Bronchial epithelial cell (primary cell): ENCODE results near the gene HDAC9. TPM values are rescaled to one million over a fixed set of nuclear protein-coding genes. Genes with fewer than 3 reads are reported as not detected.
A peak's percentile ranks its signal among the peaks of the same experiment; 100 is the strongest.

Experiments used
- DNase-seq: peaks from one replicate; pipeline ENCODE4 v3.0.0-alpha.2; 2010; ENCODE audit warnings: low read depth
- FAIRE-seq: peaks from 2 replicates; lab custom pipeline; 2011; peaks lifted over from hg19 to GRCh38; lab: Jason Lieb, UNC
- H3K27me3 ChIP-seq: 2 replicates; pipeline ENCODE4 v1.5.1; 2011; ENCODE audit warnings: low read length; ENCODE audit not compliant: control insufficient read depth, insufficient read depth
- H3K36me3 ChIP-seq: 2 replicates; pipeline ENCODE4 v1.5.1; 2011; ENCODE audit warnings: low read length; ENCODE audit not compliant: control insufficient read depth, insufficient read depth
- H3K4me3 ChIP-seq: 2 replicates; pipeline ENCODE4 v1.5.1; 2011; ENCODE audit warnings: mild to moderate bottlenecking, low read depth, low read length, control low read depth
- total RNA-seq: library from RNA; depleted of rRNA; stranded (reverse); fragments of >200 nt; gene quantifications from 2 replicates; pipeline ENCODE4 v1.2.1, GENCODE V29; 2014
- TF ChIP-seq, protein P1 (sequence below): IDR thresholded peaks from 2 replicates; pipeline ENCODE4 v1.5.1; 2011; ENCODE audit warnings: mild to moderate bottlenecking, moderate library complexity, low read length, control low read depth, inconsistent platforms; ENCODE audit not compliant: insufficient read depth, severe bottlenecking

Gene HDAC9
- total RNA-seq, 1 donor from 2014 or later, result 12.1 TPM

DNA sequence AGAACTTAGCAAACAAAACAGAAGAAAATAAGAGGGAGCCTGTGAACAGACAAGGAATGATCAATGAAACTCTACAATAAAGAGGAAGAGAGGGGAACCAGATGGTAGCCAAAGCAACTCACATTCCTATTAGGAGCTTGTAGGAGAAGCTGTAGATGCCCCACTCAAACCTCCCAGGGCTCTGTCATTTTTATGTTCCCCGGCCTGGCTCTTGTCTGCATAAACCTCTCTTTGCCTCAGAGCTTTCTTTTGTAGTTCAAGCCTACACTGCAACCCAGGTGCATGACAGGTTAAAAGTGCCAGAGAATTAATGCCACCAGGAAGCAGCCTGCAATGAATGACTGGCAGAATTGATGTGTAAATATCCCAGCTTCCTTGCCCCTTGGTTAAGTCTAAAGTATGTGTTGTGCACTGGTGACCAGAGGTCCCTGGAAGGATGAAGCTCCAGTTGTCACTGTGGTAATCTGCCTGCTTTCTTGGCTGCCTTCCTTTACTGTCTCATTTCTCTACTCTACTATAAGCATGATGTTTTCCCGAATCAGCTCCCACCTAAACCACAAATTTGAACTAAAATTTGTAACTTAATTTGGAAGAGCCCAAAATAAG is 40.4 kb downstream of the HDAC9 start:
- TF ChIP-seq, protein P1, sequence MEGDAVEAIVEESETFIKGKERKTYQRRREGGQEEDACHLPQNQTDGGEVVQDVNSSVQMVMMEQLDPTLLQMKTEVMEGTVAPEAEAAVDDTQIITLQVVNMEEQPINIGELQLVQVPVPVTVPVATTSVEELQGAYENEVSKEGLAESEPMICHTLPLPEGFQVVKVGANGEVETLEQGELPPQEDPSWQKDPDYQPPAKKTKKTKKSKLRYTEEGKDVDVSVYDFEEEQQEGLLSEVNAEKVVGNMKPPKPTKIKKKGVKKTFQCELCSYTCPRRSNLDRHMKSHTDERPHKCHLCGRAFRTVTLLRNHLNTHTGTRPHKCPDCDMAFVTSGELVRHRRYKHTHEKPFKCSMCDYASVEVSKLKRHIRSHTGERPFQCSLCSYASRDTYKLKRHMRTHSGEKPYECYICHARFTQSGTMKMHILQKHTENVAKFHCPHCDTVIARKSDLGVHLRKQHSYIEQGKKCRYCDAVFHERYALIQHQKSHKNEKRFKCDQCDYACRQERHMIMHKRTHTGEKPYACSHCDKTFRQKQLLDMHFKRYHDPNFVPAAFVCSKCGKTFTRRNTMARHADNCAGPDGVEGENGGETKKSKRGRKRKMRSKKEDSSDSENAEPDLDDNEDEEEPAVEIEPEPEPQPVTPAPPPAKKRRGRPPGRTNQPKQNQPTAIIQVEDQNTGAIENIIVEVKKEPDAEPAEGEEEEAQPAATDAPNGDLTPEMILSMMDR, result no peak
- FAIRE-seq, result no peak
- no peak for DNase-seq
- Histone ChIP-seq H3K36me3 (no peaks in the 10 kb centered on the region), H3K4me3 (no peak overlapping the region), H3K27me3 (no peaks in the 10 kb centered on the region)

DNA sequence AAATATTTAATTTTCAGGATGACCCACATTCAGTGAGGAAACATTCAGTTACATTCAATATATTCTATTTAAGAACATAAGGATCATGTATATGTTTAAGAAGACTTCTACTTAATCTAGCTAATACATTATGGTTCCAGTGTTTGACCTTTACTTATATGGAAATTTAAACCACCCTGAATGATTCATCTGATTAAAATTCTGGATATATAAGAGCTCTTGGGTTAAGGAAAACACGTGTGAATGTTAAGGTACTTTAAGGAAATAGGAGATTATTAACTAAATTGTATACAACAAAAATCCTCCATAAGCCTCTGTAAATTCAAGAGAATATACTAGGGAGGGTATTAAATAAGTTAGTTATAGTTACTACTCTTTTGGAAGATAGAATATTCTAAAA is 40.9 kb downstream of the HDAC9 start:
- Histone ChIP-seq H3K4me3 (no peak overlapping the region), H3K36me3 (no peaks in the 10 kb centered on the region), H3K27me3 (no peaks in the 10 kb centered on the region)
- FAIRE-seq (no peak), DNase-seq (peak; percentile 28)
- TF ChIP-seq, protein P1, result no peak

DNA sequence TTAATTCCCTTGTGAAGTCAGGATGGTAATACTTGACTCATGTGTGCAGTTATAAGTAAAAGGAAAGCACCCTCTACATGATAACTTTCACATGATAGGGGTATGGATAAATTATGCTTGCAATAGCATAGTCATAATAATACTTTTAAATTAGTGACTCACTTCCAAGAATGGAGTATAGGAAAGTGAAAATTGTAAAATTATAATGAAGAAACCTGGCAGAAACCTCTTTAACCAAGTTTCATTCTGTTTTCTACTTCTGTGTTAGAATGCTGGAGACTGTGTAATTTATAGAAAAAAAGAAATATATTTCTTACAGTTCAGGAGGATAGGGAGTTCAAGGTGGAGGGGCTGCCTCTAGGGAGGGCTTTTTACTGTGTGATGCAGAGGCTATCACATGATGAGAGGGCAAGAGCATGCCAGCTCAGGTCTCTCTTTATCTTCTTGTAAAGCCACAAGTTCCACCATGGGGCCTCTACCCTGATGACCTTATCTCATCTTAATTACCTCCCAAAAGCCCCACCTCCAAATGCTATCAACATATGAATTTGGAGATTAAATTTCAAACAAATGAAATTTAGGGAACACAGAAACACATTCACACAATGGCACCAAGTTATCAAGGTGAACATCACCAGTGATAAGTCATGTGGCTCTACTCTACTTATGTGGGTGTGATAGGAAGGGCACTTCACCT is 43.2 kb downstream of the HDAC9 start:
- TF ChIP-seq, protein P1, result no peak
- H3K27me3 ChIP-seq, result no peaks in the 10 kb centered on the region
- FAIRE-seq (no peak), DNase-seq (no peak)
- no peaks in the 10 kb centered on the region for H3K36me3 ChIP-seq
- no peak overlapping the region for H3K4me3 ChIP-seq

DNA sequence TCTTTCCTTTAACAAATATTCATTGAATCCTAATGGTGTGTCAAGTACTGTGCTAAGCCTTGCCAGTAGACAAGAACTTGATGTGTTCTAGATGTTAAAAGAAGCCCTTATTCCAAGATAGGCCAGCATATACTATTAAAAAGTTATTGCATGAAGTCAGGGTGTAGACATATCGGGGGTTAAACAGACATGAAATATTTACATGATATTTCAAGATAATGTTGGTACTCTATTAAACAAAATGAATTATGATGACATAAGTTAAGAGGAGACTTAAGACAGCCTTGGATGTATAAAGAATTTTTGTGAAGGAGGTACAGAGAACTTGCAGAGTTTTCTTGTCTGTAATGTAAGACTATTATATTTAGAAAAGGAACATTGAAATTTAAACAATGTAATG is 44.8 kb downstream of the HDAC9 start:
- Histone ChIP-seq H3K4me3 (no peak overlapping the region), H3K27me3 (no peaks in the 10 kb centered on the region), H3K36me3 (no peaks in the 10 kb centered on the region)
- TF ChIP-seq, protein P1, result no peak
- FAIRE-seq (no peak), DNase-seq (no peak)

DNA sequence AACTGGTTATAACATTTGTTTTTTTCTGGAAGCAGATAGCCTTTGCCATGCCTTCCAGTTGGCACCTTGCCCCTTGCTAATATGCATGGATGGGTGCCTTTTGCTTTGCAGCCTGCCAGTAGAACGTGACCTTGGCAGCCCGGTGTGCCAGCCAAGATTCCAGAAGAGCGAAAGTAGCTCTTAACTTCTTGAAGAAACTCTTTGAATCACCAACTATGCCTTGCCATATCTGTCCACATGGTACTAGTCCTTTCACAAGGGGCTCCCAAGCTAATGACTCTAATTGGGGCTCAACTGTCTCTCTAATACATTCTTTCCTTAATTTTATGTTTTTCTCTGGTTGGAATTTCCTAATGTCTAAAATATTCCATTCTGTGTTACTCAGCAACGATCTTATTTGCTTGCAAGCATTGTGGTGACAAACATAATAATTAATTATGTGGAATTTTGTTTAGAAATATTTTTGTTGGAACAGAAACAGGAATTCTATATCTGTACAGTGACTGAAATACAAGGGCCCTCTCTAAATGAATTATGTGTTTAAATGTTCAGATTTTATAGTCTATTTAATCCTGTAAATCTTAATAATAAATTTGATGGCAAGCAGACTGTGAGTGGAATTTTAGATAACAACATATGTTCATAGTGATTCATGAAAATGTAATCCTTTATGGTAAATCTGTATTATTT is 45.8 kb downstream of the HDAC9 start:
- TF ChIP-seq, protein P1, result no peak
- FAIRE-seq (no peak), DNase-seq (no peak)
- no peaks in the 10 kb centered on the region for H3K27me3 ChIP-seq
- H3K36me3 ChIP-seq, result no peaks in the 10 kb centered on the region
- no peak overlapping the region for H3K4me3 ChIP-seq
